Right lobe of liver (tissue), 6 donors: ENCODE measurements around the gene DHRS9. TPM values are rescaled to one million over a fixed set of nuclear protein-coding genes. Genes with fewer than 3 reads are reported as not detected.

Experiments used
- ATAC-seq, 4 donors: fragments of 200-7000 bp; cut with Tn5 transposase; one replicate each; pipeline ENCODE4 v1.9.1; 2020; ENCODE audit warnings: mild to moderate bottlenecking in 4 of 4, moderate library complexity in 4 of 4
- DNase-seq, 3 donors: peaks; one replicate each; pipeline ENCODE4 v3.0.0-alpha.2; 2020
- H3K27ac ChIP-seq, 3 donors: fragments of 200-600 bp; one replicate each; pipeline ENCODE4 v1.8.0; 2022
- H3K27me3 ChIP-seq, 2 donors: fragments of 200-600 bp; one replicate each; pipeline ENCODE4 v1.8.0; 2022
- H3K36me3 ChIP-seq, 4 donors: fragments of 200-600 bp; sonication (generic) in 1 of 4; one replicate each; pipeline versions ENCODE4 v1.5.1 to v1.8.0; 2017 to 2022; ENCODE audit warnings: control low read depth in 1 of 4
- H3K4me1 ChIP-seq, 4 donors: fragments of 200-600 bp; sonication (generic) in 1 of 4; one replicate each; pipeline versions ENCODE4 v1.5.1 to v1.8.0; 2017 to 2022; ENCODE audit warnings: control low read depth in 1 of 4
- H3K4me3 ChIP-seq, 3 donors: fragments of 200-600 bp; one replicate each; pipeline ENCODE4 v1.8.0; 2022
- H3K9me3 ChIP-seq, 4 donors: fragments of 200-600 bp; sonication (generic) in 1 of 4; one replicate each; pipeline versions ENCODE4 v1.5.1 to v1.8.0; 2017 to 2022; ENCODE audit warnings: control low read depth in 1 of 4
- POLR2A ChIP-seq: fragments of 450-650 bp; IDR thresholded peaks from one replicate; pipeline ENCODE4 v1.6.1; 2017; ENCODE audit warnings: antibody characterized with exemption, mild to moderate bottlenecking
- WGBS: methylation state at CpG from one replicate; pipeline ENCODE4 v1.1.6; 2018; ENCODE audit warnings: low coverage, low lambda C conversion rate; ENCODE audit not compliant: insufficient coverage; ENCODE audit errors: missing lambda C conversion rate; 5-methylcytosine and 5-hydroxymethylcytosine counted together
- intact Hi-C, 2 donors: fragments of 100-400 bp; cut with DNase I; formaldehyde crosslinking; loops; one replicate each; pipeline versions ENCODE4 v1.11.2 to v1.14.1; 2022
- total RNA-seq, 6 experiments: library from RNA; depleted of rRNA in 2 of 6; stranded (reverse); fragments of >200 nt in 2 of 6; fragmentation: NEBNext Ultra II Directional in 3 of 6; extraction: Animal tissue kit (Norgen Biotek cat#: 25700) in 3 of 6; gene quantifications; one replicate each; pipeline versions ENCODE4 v1.1.0 to v1.2.4, GENCODE V29; 2016 to 2023
- TF ChIP-seq, protein P1 (sequence below), 4 donors: fragments of 200-600 bp in 3 of 4; fragments of 450-650 bp in 1 of 4; IDR thresholded peaks; one replicate each; pipeline versions ENCODE4 v1.5.1 to v1.8.0; 2016 to 2022; ENCODE audit warnings: antibody characterized with exemption in 4 of 4, mild to moderate bottlenecking in 2 of 4
- donor health status: DM: no; HTN: yes; CAD: no.
- donor health status: DM: no; HTN: no; CAD: no.
- donor health status: DM: no; HTN: no; CAD: no.
- donor health status: DM: no; HTN: yes; CAD: no.
- donor health status: DM: no; HTN: yes; CAD: no.

DHRS9 gene
- total RNA-seq, 6 experiments from 2014 or later, result 0.29 to 1.2 (median 0.55) TPM

- no peaks in the 10 kb centered on the region for H3K36me3 ChIP-seq
- peaks cover 0 to 36% (median 9%) of the 10 kb centered on the region in 4 donors for H3K4me1 ChIP-seq
- TF ChIP-seq, protein P1, sequence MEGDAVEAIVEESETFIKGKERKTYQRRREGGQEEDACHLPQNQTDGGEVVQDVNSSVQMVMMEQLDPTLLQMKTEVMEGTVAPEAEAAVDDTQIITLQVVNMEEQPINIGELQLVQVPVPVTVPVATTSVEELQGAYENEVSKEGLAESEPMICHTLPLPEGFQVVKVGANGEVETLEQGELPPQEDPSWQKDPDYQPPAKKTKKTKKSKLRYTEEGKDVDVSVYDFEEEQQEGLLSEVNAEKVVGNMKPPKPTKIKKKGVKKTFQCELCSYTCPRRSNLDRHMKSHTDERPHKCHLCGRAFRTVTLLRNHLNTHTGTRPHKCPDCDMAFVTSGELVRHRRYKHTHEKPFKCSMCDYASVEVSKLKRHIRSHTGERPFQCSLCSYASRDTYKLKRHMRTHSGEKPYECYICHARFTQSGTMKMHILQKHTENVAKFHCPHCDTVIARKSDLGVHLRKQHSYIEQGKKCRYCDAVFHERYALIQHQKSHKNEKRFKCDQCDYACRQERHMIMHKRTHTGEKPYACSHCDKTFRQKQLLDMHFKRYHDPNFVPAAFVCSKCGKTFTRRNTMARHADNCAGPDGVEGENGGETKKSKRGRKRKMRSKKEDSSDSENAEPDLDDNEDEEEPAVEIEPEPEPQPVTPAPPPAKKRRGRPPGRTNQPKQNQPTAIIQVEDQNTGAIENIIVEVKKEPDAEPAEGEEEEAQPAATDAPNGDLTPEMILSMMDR (IDR thresholded peaks at IDR 0.05), result no peak
- no peak for TF ChIP-seq POLR2A
- peak overlapping the region; percentile 67 to 94 (median 83) for H3K27ac ChIP-seq
- intact Hi-C loops, result no loop called here
- DNase-seq, result no peak
- H3K9me3 ChIP-seq, result no peaks in the 10 kb centered on the region
- 76% methylated on average over 3 of the region's 3 CpGs for WGBS
- peak overlapping the region in 2 of 3 donors; percentile 18 to 28 for H3K4me3 ChIP-seq
- ATAC-seq, result no peak
- no peaks in the 10 kb centered on the region for H3K27me3 ChIP-seq
Measured at GRCh38 chr2:169073211-169073962, 4.0 kb downstream of the DHRS9 start.

GRCh38 chr2:169073963-169074751 is 4.8 kb downstream of the DHRS9 start:
- Histone ChIP-seq H3K27ac (peak overlapping the region; percentile 67 to 94 (median 83)), H3K4me1 (peaks cover 0 to 36% (median 9%) of the 10 kb centered on the region in 4 donors), H3K36me3 (no peaks in the 10 kb centered on the region), H3K4me3 (peak overlapping the region in 2 of 3 donors; percentile 18 to 28), H3K9me3 (no peaks in the 10 kb centered on the region), H3K27me3 (no peaks in the 10 kb centered on the region)
- intact Hi-C loops, result no loop called here
- DNase-seq (peak; percentile 36 to 67 (median 61)), ATAC-seq (peak; percentile 68 to 79 (median 77))
- 30% methylated on average over 9 of the region's 9 CpGs for WGBS
- TF ChIP-seq POLR2A, result no peak
- TF ChIP-seq, protein P1 (IDR thresholded peaks at IDR 0.05), result no peak

- no peak overlapping the region for H3K27ac ChIP-seq
- DNase-seq (no peak), ATAC-seq (no peak)
- no peaks in the 10 kb centered on the region for H3K36me3 ChIP-seq
- 6% methylated on average over 2 of the region's 2 CpGs for WGBS
- H3K27me3 ChIP-seq, result no peaks in the 10 kb centered on the region
- H3K4me1 ChIP-seq, result peaks cover 0 to 23% (median 9%) of the 10 kb centered on the region in 4 donors
- no peak overlapping the region for H3K4me3 ChIP-seq
- no peaks in the 10 kb centered on the region for H3K9me3 ChIP-seq
- TF ChIP-seq POLR2A, result no peak
- TF ChIP-seq, protein P1 (IDR thresholded peaks at IDR 0.05), result no peak
- intact Hi-C loops, result no loop called here
Measured at GRCh38 chr2:169077674-169078240, 8.4 kb downstream of the DHRS9 start.

GRCh38 chr2:169080250-169081069 is 11.1 kb downstream of the DHRS9 start:
- no peaks in the 10 kb centered on the region for H3K27me3 ChIP-seq
- peak in 3 of 4 donors; percentile 22 to 54 (median 53) for ATAC-seq
- H3K36me3 ChIP-seq, result no peaks in the 10 kb centered on the region
- no peak overlapping the region for H3K4me3 ChIP-seq
- intact Hi-C loops, result no loop called here
- H3K9me3 ChIP-seq, result no peaks in the 10 kb centered on the region
- H3K27ac ChIP-seq, result no peak overlapping the region
- WGBS, result 52% methylated on average over 2 of the region's 2 CpGs
- TF ChIP-seq, protein P1 (IDR thresholded peaks at IDR 0.05), result no peak
- TF ChIP-seq POLR2A, result no peak
- no peaks in the 10 kb centered on the region for H3K4me1 ChIP-seq
- no peak for DNase-seq
